Posterior vena cava (tissue), 2 donors: Measurements from ENCODE around the gene UACA. TPM values are rescaled to one million over a fixed set of nuclear protein-coding genes. Genes with fewer than 3 reads are reported as not detected.
A peak's percentile ranks its signal among the peaks of the same experiment; 100 is the strongest.
"Not testable (repeated sequence)": the region's sequence is repeated elsewhere in the genome, so short reads cannot be mapped to it uniquely, and the experiment has no call there.

Experiments
- DNase-seq: peaks from one replicate; pipeline ENCODE4 v3.0.0-alpha.2; 2020; ENCODE audit warnings: low spot score
- intact Hi-C, 2 donors: fragments of 100-400 bp; cut with DNase I; formaldehyde crosslinking; loops; one replicate each; pipeline versions ENCODE4 v1.14.1 to v1.14.2; 2022 to 2023
- total RNA-seq, 2 donors: library from RNA; stranded (reverse); fragmentation: NEBNext Ultra II Directional; extraction: Animal tissue kit (Norgen Biotek cat#: 25700); gene quantifications; one replicate each; pipeline ENCODE4 v1.2.1, GENCODE V29; 2021
- donor health status: DM: yes; HTN: yes; CAD: no.
- donor health status: DM: yes; HTN: yes; CAD: no.

Gene UACA
- total RNA-seq, 2 donors from 2014 or later: 86.6 to 114 TPM

DNA sequence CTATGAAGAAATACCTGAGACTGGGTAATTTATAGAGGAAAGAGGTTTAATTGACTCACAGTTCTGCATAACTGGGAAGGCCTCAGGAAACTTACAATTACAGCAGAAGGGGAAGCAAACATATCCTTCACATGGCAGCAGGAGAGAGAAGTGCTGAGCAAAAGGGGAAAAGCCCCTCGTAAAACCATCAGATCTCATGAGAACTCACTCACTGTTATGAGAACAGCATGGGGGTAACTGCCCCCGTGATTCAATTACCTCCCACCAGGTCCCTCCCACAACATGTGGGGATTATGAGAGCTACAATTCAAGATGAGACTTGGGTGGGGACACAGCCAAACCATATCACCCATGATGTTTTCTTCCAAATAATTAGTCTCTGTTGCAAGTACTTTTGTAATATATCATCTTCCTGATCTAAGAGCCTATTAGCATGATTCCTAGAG, 147.0 kb downstream of the UACA start:
- intact Hi-C loops, DNase-seq: not testable (repeated sequence)

DNA sequence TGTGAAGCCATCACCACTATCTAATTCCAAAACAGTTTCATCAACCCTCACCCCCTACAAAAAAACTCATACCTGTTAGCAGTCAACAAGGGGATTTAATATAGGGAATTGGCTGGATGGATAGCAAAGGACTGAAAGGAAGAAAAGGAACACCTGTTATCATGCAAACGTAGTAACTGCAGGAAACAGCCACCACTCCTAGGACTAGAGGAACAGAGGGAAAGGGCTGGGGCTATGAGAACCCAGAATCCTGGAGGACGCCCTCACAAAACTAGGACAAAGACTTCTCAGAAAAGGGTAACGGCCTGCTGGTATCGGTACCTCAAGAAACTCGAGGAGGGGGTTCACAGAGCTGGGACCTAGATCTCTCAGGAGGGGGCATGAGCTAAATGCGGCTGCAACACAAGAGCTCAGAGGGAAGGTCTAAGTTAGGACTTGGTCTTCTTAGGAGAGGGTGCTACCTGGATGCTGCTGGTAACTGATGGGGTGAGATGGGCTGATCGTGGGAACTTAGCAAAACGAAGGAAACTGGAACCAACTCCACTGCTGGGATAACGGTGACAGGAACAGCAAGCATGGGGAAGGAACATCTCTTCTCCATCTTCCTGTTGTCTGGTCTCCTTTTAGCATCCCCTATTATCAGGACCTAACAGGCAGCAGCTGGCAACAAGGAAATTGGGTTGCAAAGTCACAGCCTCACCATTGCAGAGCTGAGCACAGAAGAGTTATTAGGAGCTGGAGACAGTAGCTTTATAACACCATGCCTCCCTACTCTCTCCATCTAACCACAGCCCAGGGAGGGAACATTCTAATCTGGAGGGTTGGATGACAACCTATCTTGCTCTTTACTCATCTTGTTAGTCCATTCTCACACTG, 147.7 kb downstream of the UACA start:
- no peak for DNase-seq
- intact Hi-C loops: loop anchor here in 1 of 2 donors (1.0 kb wide), 1 partner anchor 35 kb away; no protein-coding TSS in a partner anchor

DNA sequence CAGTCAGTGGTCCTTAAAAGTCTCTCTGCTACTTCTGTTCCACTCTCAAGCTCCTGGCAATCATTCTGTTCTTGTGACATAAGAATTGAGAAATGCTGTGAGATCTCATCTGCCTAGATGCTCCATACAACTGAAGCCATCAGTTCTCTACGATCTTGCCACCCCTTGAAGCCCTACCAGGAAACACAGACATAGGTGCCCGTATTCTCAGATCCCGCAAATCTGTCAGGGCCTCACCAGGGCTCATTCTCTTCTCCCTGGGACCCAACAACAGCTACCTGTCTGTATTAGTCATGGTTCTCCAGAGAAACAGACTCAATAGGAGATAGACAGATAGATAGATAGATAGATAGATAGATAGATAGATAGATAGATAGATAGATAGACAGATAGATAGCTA, 149.1 kb downstream of the UACA start:
- DNase-seq: no peak

DNA sequence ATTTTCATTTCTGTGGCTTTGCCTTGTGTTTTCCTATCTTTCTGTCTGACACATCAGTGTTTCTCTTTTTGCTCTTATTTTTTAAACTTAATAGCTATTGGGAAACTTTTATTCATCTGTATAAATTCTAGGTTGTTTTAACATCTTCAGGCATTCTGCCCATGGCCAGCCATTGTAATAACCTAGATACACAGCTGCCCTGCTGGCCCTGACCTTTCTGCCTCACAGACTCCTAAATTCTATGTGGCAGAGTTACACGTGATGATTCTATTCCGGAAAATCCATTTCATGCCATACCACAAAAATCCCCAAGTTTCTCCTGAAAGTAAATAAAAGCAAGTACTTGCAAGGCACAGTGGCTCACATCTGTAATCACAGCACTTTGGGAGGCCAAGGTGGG, 150.1 kb downstream of the UACA start:
- intact Hi-C loops: no loop called here
- no peak for DNase-seq

More for the DNA sequence above, 149.1 kb downstream of the UACA start:
- intact Hi-C loops: no loop called here

DNA sequence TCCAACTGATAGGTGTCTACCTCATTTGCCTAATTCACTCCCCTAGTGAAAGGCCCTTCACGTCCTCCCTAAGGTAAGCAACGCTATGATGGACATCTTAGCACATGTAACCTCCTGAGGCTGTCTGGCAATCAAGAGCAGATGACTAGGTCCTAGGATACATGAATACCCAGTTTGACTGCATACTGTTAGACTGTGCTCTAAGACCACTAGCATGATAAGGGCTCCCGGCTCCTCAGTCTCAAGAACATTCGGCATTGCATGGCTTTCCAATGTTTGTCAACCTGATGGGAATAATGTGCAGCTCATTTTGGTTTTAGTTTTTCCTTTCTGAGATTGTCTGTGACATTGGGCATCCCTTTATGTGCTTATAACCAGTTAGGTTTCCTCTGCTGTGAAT, 152.1 kb downstream of the UACA start:
- no peak for DNase-seq
- intact Hi-C loops: no loop called here

DNA sequence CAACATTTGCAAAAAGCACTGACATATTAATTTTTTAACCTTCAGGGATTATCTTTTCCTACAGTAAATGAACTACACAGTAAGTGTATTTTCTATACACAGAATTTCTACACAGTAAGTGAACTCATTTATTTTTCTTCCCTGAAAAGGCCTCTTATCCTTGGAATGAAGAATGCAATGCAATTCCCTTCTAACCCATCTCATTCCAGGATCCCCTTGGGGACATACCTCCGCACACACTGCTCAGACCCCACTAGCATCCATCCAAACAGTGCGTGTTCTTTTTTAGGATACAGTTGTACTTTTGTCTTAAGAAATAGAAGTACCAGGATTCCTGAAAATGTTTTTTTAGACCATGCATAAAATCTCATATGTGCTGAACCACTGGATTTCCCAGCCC, 152.8 kb downstream of the UACA start:
- no peak for DNase-seq
- intact Hi-C loops: no loop called here

DNA sequence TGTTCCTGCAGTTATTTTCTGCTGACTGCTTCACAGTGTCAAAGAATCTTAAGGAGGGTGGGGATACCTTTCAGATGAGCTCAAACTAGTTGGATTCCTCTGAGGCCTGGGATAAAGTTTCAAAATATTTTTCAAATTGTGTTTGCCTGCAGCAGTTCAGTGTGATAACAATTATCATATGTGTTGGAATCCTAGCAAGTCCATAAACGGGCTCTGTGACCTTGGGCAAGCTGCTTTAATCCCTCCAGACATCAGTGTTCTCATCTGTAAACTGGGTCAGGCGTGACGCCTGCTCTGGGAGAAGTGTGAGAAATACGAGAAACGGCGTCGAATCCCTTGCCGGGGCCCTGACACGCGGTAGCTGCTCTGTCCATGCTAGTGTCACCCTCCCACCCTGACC, 153.5 kb downstream of the UACA start:
- intact Hi-C loops: no loop called here
- no peak for DNase-seq

DNA sequence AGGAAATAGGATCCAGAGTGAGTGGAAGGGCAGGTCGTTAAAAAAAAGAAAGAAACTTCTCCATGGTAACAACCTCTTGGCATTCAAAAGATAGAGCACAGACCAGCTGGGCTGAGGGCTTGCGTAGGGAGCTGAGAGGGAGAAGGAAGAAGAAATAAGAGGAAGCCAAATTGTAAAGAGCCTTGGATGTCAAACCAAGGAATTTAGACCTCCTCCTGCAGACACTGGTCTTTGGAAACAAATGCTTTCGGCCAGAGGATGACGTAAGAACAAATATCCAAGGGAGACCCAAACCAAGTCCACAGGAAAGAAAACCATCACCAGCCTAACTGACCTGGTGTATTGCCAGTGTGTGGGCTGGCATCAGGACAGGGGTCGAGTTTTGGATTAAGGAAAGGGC, 155.2 kb downstream of the UACA start:
- intact Hi-C loops: no loop called here
- no peak for DNase-seq

DNA sequence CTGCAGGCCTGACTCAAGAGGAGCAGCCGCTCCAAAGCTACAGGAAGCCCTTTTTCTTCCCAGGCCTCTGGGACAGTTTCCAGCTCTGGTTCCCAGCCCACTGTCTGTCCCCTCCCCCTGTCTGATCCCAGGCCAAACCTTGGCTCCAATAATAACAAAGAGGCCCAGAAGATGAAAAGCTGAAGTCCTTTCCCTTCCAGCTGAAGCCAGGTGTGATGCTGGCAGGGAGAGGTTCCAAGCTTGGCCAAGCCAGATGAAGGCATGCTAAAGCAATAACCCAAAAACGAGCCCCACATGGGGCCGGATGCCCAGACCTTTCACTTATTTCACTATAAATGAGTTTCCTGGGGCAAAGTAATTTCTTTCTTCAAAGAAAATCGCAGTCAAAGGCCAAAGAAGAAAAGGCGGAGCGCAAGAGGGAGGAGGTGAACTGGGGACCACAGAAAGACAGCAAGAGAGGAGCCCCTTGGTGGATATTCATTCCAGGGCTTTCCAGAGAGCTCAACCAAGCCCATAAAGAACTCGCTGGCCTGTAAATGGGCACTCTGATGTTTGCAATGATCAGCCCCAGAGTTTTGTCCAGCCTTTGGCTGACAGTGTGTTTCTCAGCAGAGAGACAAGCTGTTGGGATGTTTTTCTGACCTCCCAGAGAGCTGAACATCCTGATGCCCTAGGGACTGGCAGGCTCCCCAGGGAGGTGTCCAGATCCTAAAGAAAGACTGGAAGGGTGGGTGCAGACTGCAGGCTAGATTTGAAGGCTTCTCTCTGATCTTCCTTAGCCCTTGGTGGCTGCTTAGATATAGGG, 157.6 kb downstream of the UACA start:
- peak; percentile 88 for DNase-seq
- intact Hi-C loops: no loop called here

DNA sequence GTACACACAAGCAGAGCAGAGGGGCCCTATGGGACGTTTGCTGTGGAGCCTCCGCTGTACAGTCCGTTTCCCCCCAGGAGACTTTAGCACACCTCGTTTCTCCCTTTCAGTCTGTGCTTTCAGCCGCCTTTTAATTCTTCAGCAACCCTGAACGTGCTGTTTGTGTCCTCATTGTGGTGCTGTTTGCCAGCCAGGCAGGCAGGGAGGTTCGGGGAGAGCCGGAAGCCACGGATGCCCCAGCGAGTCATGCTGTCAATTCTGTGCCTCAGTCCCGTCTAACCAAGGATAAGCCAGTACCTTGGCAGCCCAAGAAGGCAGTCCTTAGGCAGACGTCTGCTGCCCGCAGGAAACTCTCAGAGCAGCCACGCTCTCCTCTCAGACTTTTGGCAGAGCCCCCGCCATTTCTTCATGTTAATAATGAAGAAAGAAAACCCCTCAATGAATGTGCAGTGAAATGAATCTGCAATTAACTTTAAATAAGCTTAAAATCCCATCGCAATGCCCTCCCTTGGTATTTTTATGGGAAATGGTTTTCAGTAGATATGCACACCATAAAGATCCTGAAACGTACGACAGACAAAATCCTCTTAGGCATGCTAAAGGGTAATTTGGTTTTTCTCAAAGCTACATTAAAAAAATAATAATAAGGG, 158.6 kb downstream of the UACA start:
- intact Hi-C loops: no loop called here
- no peak for DNase-seq

Other genes starting within 250 kb of the UACA start
- gene LARP6, start 90.6 kb upstream of the UACA start, total RNA-seq: 10 to 100 TPM; 38.0 to 44.7 TPM
- 1 to 10 TPM; 1.7 to 2.1 TPM for gene THAP10, start 128.9 kb upstream of the UACA start, total RNA-seq
- gene LRRC49, start 129.3 kb upstream of the UACA start, total RNA-seq: 10 to 100 TPM in 1 of 2 donors, 1 to 10 TPM in 1; 9.7 to 10.2 TPM